Neutrophil (primary cell): ENCODE data around the gene TEX19.
"Not testable (repeated sequence)": the region's sequence is repeated elsewhere in the genome, so short reads cannot be mapped to it uniquely, and the experiment has no call there.

ENCODE experiments used
- H3K27ac ChIP-seq: fragments of 200-600 bp; sonication (generic); 2 replicates; pipeline ENCODE4 v1.5.1; 2016; ENCODE audit warnings: mild to moderate bottlenecking, moderate library complexity
- H3K27me3 ChIP-seq: fragments of 200-600 bp; sonication (generic); 2 replicates; pipeline ENCODE4 v1.6.0; 2016; ENCODE audit warnings: mild to moderate bottlenecking
- H3K36me3 ChIP-seq: fragments of 200-600 bp; sonication (generic); 2 replicates; pipeline ENCODE4 v1.5.1; 2017
- H3K4me1 ChIP-seq, 2 experiments: fragments of 200-600 bp in 1 of 2; sonication (generic) in 1 of 2; 1 replicate in 1 of 2; 2 replicates in 1 of 2; pipeline versions ENCODE4 v1.5.1 to v1.6.1; 2013 to 2016; ENCODE audit warnings: low read depth in 1 of 2, low read length in 1 of 2, mild to moderate bottlenecking in 1 of 2, moderate library complexity in 1 of 2; ENCODE audit not compliant: control insufficient read depth in 1 of 2, insufficient read depth in 1 of 2
- H3K4me3 ChIP-seq, 2 experiments: fragments of 200-600 bp in 1 of 2; sonication (generic) in 1 of 2; 1 replicate in 1 of 2; 2 replicates in 1 of 2; pipeline ENCODE4 v1.5.1; 2013 to 2016; ENCODE audit warnings: low read depth in 1 of 2, low read length in 1 of 2, mild to moderate bottlenecking in 1 of 2, moderate library complexity in 1 of 2
- H3K9me3 ChIP-seq: fragments of 200-600 bp; sonication (generic); 2 replicates; pipeline ENCODE4 v1.5.1; 2016
- TF ChIP-seq, protein P1 (sequence below): fragments of 200-600 bp; sonication (generic); IDR thresholded peaks from 2 replicates; pipeline ENCODE4 v1.5.1; 2016; ENCODE audit warnings: antibody characterized with exemption

TEX19 gene

DNA sequence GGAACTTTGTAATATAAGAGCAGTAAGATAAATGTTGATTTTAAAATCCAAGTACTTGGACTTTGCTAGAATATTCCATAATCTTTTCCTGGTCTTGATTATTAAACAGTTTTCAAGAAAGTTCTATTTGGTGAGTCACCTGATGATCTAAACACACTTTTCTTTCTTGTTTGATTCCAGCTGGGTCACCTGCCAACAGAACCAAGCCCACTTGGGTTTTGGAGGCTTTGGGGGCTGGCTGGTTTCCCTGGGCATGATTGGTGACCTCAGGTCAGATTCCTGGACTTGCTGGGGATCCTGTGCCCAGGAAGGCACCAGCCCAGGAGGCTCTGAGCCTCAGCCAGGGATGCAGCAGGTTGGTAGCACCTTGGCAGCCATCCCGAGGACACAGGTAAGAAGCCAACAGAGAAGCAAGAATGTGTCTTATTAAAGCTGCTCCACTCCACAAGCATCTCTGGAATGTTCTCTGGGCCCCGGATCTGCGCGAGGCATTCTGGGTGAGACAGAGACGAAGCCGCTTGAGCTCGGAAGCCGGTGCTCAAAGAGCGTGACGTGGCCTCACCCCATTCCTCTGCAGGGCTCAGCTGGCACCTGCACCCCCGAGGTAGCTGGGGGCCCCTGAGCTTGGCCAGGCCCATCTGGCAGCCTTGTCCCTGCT lies 3.1 kb upstream of the TEX19 start:
- Histone ChIP-seq H3K4me3 (no peak overlapping the region), H3K4me1 (peaks cover 0 to 2% of the 10 kb centered on the region in 2 experiments), H3K27ac (no peak overlapping the region), H3K9me3 (no peaks in the 10 kb centered on the region), H3K36me3 (no peaks in the 10 kb centered on the region), H3K27me3 (peaks cover 52% of the 10 kb centered on the region)
- TF ChIP-seq, protein P1, sequence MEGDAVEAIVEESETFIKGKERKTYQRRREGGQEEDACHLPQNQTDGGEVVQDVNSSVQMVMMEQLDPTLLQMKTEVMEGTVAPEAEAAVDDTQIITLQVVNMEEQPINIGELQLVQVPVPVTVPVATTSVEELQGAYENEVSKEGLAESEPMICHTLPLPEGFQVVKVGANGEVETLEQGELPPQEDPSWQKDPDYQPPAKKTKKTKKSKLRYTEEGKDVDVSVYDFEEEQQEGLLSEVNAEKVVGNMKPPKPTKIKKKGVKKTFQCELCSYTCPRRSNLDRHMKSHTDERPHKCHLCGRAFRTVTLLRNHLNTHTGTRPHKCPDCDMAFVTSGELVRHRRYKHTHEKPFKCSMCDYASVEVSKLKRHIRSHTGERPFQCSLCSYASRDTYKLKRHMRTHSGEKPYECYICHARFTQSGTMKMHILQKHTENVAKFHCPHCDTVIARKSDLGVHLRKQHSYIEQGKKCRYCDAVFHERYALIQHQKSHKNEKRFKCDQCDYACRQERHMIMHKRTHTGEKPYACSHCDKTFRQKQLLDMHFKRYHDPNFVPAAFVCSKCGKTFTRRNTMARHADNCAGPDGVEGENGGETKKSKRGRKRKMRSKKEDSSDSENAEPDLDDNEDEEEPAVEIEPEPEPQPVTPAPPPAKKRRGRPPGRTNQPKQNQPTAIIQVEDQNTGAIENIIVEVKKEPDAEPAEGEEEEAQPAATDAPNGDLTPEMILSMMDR: no peak

DNA sequence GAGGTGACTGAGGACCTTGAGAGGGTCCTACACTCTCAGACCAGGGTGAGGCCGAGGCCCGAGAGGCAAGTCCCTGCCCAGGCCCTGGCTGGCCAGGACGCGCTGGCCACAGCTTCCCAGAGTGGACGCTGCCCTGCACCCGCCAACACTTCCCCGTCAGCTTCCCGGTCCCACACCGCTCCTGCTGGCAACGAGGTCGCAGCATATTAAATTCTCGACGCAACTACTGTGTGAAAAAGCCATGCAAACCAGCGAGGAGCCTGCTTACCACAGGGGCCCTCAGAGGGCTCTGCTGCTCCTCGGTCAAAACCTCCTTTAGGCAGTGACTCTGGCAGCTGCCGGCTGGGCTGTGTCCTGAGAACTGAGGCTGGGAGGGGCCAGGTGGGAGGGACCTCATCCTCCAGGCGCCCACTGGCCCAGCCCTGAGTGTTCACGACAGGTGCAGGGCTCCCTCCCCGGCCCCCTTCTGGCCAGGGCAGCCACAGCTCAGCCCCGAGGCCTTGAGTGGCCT lies 2.1 kb upstream of the TEX19 start:
- Histone ChIP-seq H3K36me3 (no peaks in the 10 kb centered on the region), H3K9me3 (no peaks in the 10 kb centered on the region), H3K27me3 (peaks cover 52% of the 10 kb centered on the region), H3K27ac (no peak overlapping the region), H3K4me3 (no peak overlapping the region), H3K4me1 (no peaks in the 10 kb centered on the region)
- TF ChIP-seq, protein P1: no peak

DNA sequence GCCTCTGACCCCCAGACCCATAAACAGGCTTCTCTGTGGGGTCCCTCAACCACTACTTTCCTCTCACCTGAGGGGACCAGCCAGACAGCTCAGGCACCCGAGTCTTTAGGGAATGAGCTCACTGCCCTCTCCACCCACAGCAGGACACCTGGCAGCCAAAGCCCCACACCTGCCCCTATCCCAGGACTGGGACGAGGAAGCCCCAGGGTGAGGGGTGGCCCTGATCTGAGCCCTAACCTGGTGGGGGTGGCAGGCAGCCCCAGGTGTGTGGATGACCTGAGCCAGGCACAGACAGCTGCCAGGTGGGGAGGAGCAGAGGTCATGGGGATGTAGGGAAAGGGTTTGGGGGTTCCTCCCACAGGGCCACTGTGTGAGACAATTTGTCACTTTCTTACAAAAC lies 1.7 kb upstream of the TEX19 start:
- TF ChIP-seq, protein P1: no peak
- H3K36me3 ChIP-seq: no peaks in the 10 kb centered on the region
- no peak overlapping the region for H3K4me3 ChIP-seq
- no peak overlapping the region for H3K27ac ChIP-seq
- peaks cover 52% of the 10 kb centered on the region for H3K27me3 ChIP-seq
- no peaks in the 10 kb centered on the region for H3K4me1 ChIP-seq
- H3K9me3 ChIP-seq: no peaks in the 10 kb centered on the region

DNA sequence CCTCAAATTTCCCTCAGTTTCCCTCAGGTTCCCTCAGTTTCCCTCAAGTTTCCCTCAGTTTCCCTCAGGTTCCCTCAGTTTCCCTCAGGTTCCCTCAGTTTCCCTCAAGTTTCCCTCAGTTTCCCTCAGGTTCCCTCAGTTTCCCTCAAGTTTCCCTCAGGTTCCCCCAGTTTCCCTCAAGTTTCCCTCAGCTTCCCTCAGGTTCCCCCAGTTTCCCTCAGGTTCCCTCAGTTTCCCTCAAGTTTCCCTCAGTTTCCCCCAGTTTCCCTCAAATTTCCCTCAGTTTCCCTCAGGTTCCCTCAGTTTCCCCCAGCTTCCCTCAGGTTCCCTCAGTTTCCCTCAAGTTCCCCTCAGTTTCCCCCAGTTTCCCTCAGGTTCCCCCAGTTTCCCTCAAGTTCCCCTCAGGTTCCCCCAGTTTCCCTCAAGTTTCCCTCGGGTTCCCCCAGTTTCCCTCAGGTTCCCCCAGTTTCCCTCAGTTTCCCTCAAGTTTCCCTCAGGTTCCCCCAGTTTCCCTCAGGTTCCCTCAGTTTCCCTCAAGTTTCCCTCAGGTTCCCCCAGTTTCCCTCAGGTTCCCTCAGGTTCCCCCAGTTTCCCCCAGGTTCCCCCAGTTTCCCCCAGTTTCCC lies 516 bp downstream of the TEX19 start:
- peaks cover 47% of the 10 kb centered on the region for H3K27me3 ChIP-seq
- not testable (repeated sequence) for H3K9me3 ChIP-seq, H3K4me1 ChIP-seq, H3K4me3 ChIP-seq, H3K27ac ChIP-seq, H3K36me3 ChIP-seq

DNA sequence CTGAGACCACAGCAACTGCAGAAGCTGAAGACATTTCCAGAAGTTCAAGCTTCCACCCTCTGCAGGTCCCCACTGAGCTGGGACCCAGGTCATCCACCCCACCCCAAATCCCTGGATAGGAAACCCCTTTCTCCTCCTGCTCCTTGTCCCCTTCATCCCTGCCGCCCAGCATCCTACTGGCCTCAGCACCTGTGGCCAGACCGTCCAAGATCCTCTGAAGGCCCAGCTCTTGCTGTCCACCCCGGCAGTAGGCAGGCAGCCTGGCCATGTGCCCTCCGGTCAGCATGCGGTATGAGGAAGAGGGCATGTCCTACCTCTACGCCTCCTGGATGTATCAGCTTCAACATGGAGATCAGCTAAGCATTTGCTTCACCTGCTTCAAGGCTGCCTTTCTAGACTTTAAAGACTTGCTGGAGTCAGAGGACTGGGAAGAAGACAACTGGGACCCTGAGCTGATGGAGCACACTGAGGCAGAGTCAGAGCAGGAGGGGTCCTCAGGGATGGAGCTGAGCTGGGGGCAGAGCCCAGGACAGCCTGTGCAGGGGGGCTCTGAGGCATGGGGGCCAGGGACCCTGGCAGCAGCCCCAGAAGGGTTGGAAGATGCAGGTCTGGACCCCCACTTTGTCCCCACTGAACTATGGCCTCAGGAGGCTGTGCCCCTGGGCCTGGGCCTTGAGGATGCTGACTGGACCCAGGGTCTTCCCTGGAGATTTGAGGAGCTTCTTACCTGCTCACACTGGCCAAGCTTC lies 3.0 kb downstream of the TEX19 start:
- TF ChIP-seq, protein P1: no peak
- peaks cover 42% of the 10 kb centered on the region for H3K27me3 ChIP-seq
- H3K4me1 ChIP-seq: no peaks in the 10 kb centered on the region
- H3K36me3 ChIP-seq: no peaks in the 10 kb centered on the region
- no peak overlapping the region for H3K4me3 ChIP-seq
- H3K9me3 ChIP-seq: no peaks in the 10 kb centered on the region
- H3K27ac ChIP-seq: no peak overlapping the region
